HCT116 (cell line): Measurements from ENCODE around the gene EHBP1. TPM values are rescaled to one million over a fixed set of nuclear protein-coding genes. Genes with fewer than 3 reads are reported as not detected.
A peak's percentile ranks its signal among the peaks of the same experiment; 100 is the strongest.

ENCODE experiments used
- ATAC-seq: fragments of 200-7000 bp; cut with Tn5 transposase; 2 replicates; pipeline ENCODE4 v1.9.1; 2020; ENCODE audit warnings: mild to moderate bottlenecking, moderate library complexity
- BruUV-seq: library from RNA; stranded (reverse); fragments of 400-500 nt; replicated peaks from 2 replicates; lab custom pipeline; 2021; lab: Mats Ljungman, UMichigan
- CTCF ChIA-PET: fragments of 300-600 bp; sonication (Branson Sonifier 250); formaldehyde crosslinking; loops from one replicate; lab custom pipeline; 2021; ENCODE audit warnings: antibody characterized with exemption; lab: Charles Lee
- POLR2A ChIA-PET: fragments of 300-600, 350-600 bp; sonication (Branson Sonifier 250); formaldehyde crosslinking; loops from one replicate; lab custom pipeline; 2021; ENCODE audit warnings: antibody characterized with exemption; lab: Charles Lee
- RAD21 ChIA-PET, 2 experiments: fragments of 300-600 bp; sonication (Branson Sonifier 250); formaldehyde crosslinking; loops; one replicate each; lab custom pipeline; 2023; ENCODE audit warnings: low total read pairs in 2 of 2; ENCODE audit not compliant: uncharacterized antibody in 2 of 2, unreplicated experiment in 2 of 2, low non-redundant PET in 1 of 2; lab: Charles Lee
- DNase-seq: peaks from one replicate; pipeline ENCODE4 v3.0.0-alpha.2; 2010; ENCODE audit warnings: low read depth, low spot score
- H2AFZ ChIP-seq: fragments of 200-600 bp; shearing (Covaris generic), sonication (generic); 2 replicates; pipeline ENCODE4 v1.6.1; 2017; ENCODE audit warnings: low read depth, mixed run types, mixed read lengths, antibody characterized with exemption, low read length; ENCODE audit not compliant: poor library complexity, severe bottlenecking
- H3K27ac ChIP-seq: 2 replicates; pipeline ENCODE4 v1.5.1; 2012; ENCODE audit warnings: low read depth, low read length
- H3K27me3 ChIP-seq: fragments of 200-600 bp; sonication (generic); 2 replicates; pipeline ENCODE4 v1.6.1; 2016; ENCODE audit warnings: mixed run types, low read length, mixed read lengths; ENCODE audit not compliant: insufficient read depth
- H3K36me3 ChIP-seq, 2 experiments: fragments of 200-500 bp in 1 of 2; fragments of 200-600 bp in 1 of 2; sonication (Bioruptor generic) in 1 of 2; sonication (generic) in 1 of 2; 2 replicates each; pipeline versions ENCODE4 v1.5.1 to v1.6.1; 2014 to 2016; ENCODE audit warnings: low read length in 2 of 2, inconsistent platforms in 1 of 2, mixed read lengths in 1 of 2, mixed run types in 1 of 2; ENCODE audit not compliant: insufficient read depth in 2 of 2, control insufficient read depth in 1 of 2
- H3K4me1 ChIP-seq, 2 experiments: fragments of 200-600 bp in 1 of 2; sonication (generic) in 1 of 2; 2 replicates each; pipeline versions ENCODE4 v1.5.1 to v1.6.1; 2012 to 2017; ENCODE audit warnings: low read length in 2 of 2, inconsistent platforms in 1 of 2, mild to moderate bottlenecking in 1 of 2, mixed read lengths in 1 of 2, mixed run types in 1 of 2, moderate library complexity in 1 of 2; ENCODE audit not compliant: insufficient read depth in 2 of 2, control insufficient read depth in 1 of 2
- H3K4me2 ChIP-seq: fragments of 200-600 bp; sonication (generic); 2 replicates; pipeline ENCODE4 v1.6.1; 2017; ENCODE audit warnings: mixed run types, low read length, mixed read lengths
- H3K4me3 ChIP-seq, 2 experiments: fragments of 200-600 bp in 1 of 2; sonication (generic) in 1 of 2; replicated peaks in 1 of 2; 2 replicates each; pipeline ENCODE4 v1.5.1; 2011 to 2016; ENCODE audit warnings: low read length in 2 of 2, control low read depth in 1 of 2, low read depth in 1 of 2, mild to moderate bottlenecking in 1 of 2, mixed read lengths in 1 of 2, mixed run types in 1 of 2
- H3K79me2 ChIP-seq: fragments of 200-600 bp; sonication (generic); 2 replicates; pipeline ENCODE4 v1.6.1; 2017; ENCODE audit warnings: mild to moderate bottlenecking, mixed run types, low read length, moderate library complexity, mixed read lengths; ENCODE audit not compliant: insufficient read depth
- H3K9ac ChIP-seq: fragments of 200-600 bp; sonication (generic); 2 replicates; pipeline ENCODE4 v1.6.1; 2016; ENCODE audit warnings: low read length, mixed read lengths
- H3K9me2 ChIP-seq: fragments of 200-600 bp; sonication (generic), shearing (Covaris generic); 2 replicates; pipeline ENCODE4 v1.6.1; 2017; ENCODE audit warnings: mixed run types, mild to moderate bottlenecking, moderate library complexity; ENCODE audit not compliant: insufficient read depth
- H3K9me3 ChIP-seq, 2 experiments: fragments of 200-500 bp in 1 of 2; fragments of 200-600 bp in 1 of 2; sonication (Bioruptor generic) in 1 of 2; sonication (generic) in 1 of 2; 2 replicates each; pipeline ENCODE4 v1.6.1; 2014 to 2017; ENCODE audit warnings: low read length in 2 of 2, mixed read lengths in 2 of 2, inconsistent platforms in 1 of 2, low read depth in 1 of 2, mild to moderate bottlenecking in 1 of 2, mixed run types in 1 of 2, moderate library complexity in 1 of 2; ENCODE audit not compliant: control insufficient read depth in 1 of 2, insufficient read depth in 1 of 2
- H4K20me1 ChIP-seq: fragments of 200-600 bp; sonication (generic), shearing (Covaris generic); 2 replicates; pipeline ENCODE4 v1.6.1; 2017; ENCODE audit warnings: mixed run types, mild to moderate bottlenecking, moderate library complexity; ENCODE audit not compliant: insufficient read depth
- ATF3 ChIP-seq: IDR thresholded peaks from 2 replicates; pipeline ENCODE4 v1.6.1; 2012
- CBX3 ChIP-seq: IDR thresholded peaks from 2 replicates; pipeline ENCODE4 v1.6.1; 2012; ENCODE audit warnings: low read depth
- CEBPB ChIP-seq: IDR thresholded peaks from 2 replicates; pipeline ENCODE4 v1.6.1; 2012; ENCODE audit warnings: low read depth
- CTCF ChIP-seq, 3 experiments: fragments of 200-600 bp in 1 of 3; sonication (generic) in 1 of 3; IDR thresholded peaks in 2 of 3; conservative IDR thresholded peaks in 1 of 3; 2 replicates each; pipeline ENCODE4 v1.5.1; 2012 to 2017; ENCODE audit warnings: low read depth in 2 of 3, low read length in 2 of 3, antibody characterized with exemption in 1 of 3, borderline replicate concordance in 1 of 3, control low read depth in 1 of 3, mild to moderate bottlenecking in 1 of 3, mixed read lengths in 1 of 3, mixed run types in 1 of 3, moderate library complexity in 1 of 3; ENCODE audit not compliant: insufficient read depth in 1 of 3
- ELF1 ChIP-seq: IDR thresholded peaks from 2 replicates; pipeline ENCODE4 v1.6.1; 2012; ENCODE audit warnings: low read depth, borderline replicate concordance
- EZH2 ChIP-seq: fragments of 200-600 bp; sonication (generic); IDR thresholded peaks from 2 replicates; pipeline ENCODE4 v1.6.1; 2017; ENCODE audit warnings: antibody characterized with exemption, mixed run types
- FOSL1 ChIP-seq: IDR thresholded peaks from 2 replicates; pipeline ENCODE4 v1.6.1; 2012; ENCODE audit warnings: low read depth
- JUND ChIP-seq: IDR thresholded peaks from 2 replicates; pipeline ENCODE4 v1.6.1; 2012
- MAX ChIP-seq: IDR thresholded peaks from 2 replicates; pipeline ENCODE4 v1.6.1; 2012
- POLR2A ChIP-seq: IDR thresholded peaks from 2 replicates; pipeline ENCODE4 v1.7.0; 2011; ENCODE audit warnings: borderline replicate concordance; ENCODE audit not compliant: insufficient read depth, insufficient read length; ENCODE audit errors: extremely low read depth
- POLR2AphosphoS5 ChIP-seq: IDR thresholded peaks from 2 replicates; pipeline ENCODE4 v1.6.1; 2011; ENCODE audit warnings: mild to moderate bottlenecking, low read depth, low read length, moderate library complexity
- RAD21 ChIP-seq: IDR thresholded peaks from 2 replicates; pipeline ENCODE4 v1.6.1; 2012; ENCODE audit warnings: low read depth, mild to moderate bottlenecking
- SP1 ChIP-seq: IDR thresholded peaks from 2 replicates; pipeline ENCODE4 v1.6.1; 2012; ENCODE audit warnings: low read depth
- SRF ChIP-seq: IDR thresholded peaks from 2 replicates; pipeline ENCODE4 v1.6.1; 2012; ENCODE audit warnings: low read depth
- TCF7L2 ChIP-seq: IDR thresholded peaks from 2 replicates; pipeline ENCODE4 v1.7.0; 2011; ENCODE audit warnings: borderline replicate concordance, inconsistent platforms; ENCODE audit not compliant: insufficient read depth, insufficient read length; ENCODE audit errors: extremely low read depth
- ZBTB33 ChIP-seq: IDR thresholded peaks from 2 replicates; pipeline ENCODE4 v1.6.1; 2011; ENCODE audit warnings: mild to moderate bottlenecking, low read length, moderate library complexity; ENCODE audit not compliant: insufficient replicate concordance; ENCODE audit errors: extremely low read depth
- intact Hi-C: fragments of 100-400 bp; cut with micrococcal nuclease; formaldehyde crosslinking; loops from 2 replicates; pipeline ENCODE4 v1.10.0; 2022
- total RNA-seq: library from RNA; stranded (reverse); gene quantifications from one replicate; pipeline ENCODE4 v1.2.1, GENCODE V29; 2021; ENCODE audit not compliant: unreplicated experiment

Gene EHBP1
- total RNA-seq, 1 experiment from 2014 or later, result 89.9 TPM

- H3K4me3 ChIP-seq, result no peak overlapping the region
- no peaks in the 10 kb centered on the region for H3K27me3 ChIP-seq
- H3K79me2 ChIP-seq, result peaks cover 77% of the 10 kb centered on the region
- ATAC-seq, result peak; percentile 88
- RAD21 ChIA-PET, result interaction anchor here (0.6 to 1.6 kb wide), 2 partner anchors 243 to 317 kb away, joined by 3 to 5 read pairs; no protein-coding TSS in a partner anchor
- intact Hi-C loops, result loop anchor here (1.0 to 5.0 kb wide), 5 partner anchors 67 to 856 kb away; partner anchors contain the start of gene EHBP1
- peak; percentile 49 for DNase-seq
- H4K20me1 ChIP-seq, result no peaks in the 10 kb centered on the region
- peaks cover 23 to 38% of the 10 kb centered on the region in 2 experiments for H3K4me1 ChIP-seq
- CTCF ChIA-PET, result interaction anchor here (0.6 to 2.4 kb wide), 12 partner anchors 9 to 317 kb away, joined by 3 to 32 read pairs (median 3); no protein-coding TSS in a partner anchor
- H3K4me2 ChIP-seq, result peak overlapping the region; percentile 51
- no peaks in the 10 kb centered on the region for H3K9me3 ChIP-seq
- peaks cover 0 to 6% of the 10 kb centered on the region in 2 experiments; a peak in 1 of 4 replicates for H3K36me3 ChIP-seq
- no peak for TF ChIP-seq SRF
- TF ChIP-seq MAX, result no peak
- TF ChIP-seq CBX3, result peak; percentile 81
- TF ChIP-seq TCF7L2, result no peak
- TF ChIP-seq JUND, result peak; percentile 29
- peak; percentile 65 to 77 (median 67) for TF ChIP-seq CTCF (IDR thresholded peaks at IDR 0.05 in 2 of 3, conservative IDR thresholded peaks at IDR 0.05 in 1 of 3; ENCODE audit: borderline replicate concordance in 1 of 3, insufficient read depth in 1 of 3, low read depth in 2 of 3, low read length in 2 of 3)
- no peak for TF ChIP-seq ZBTB33
- TF ChIP-seq RAD21, result peak; percentile 82
- TF ChIP-seq EZH2, result no peak
- TF ChIP-seq FOSL1, result peak; percentile 26; the same call in 1 of the 2 replicates
- no peak for TF ChIP-seq POLR2A
- no peak for TF ChIP-seq ELF1
- TF ChIP-seq ATF3, result no peak
- 0 out of 2 replicates have a peak, but pooled peaks have one; percentile 24 for TF ChIP-seq POLR2AphosphoS5
- TF ChIP-seq CEBPB, result no peak; the same call in 1 of the 2 replicates
- TF ChIP-seq SP1, result peak; percentile 46
- TF ChIP-seq, all 23 proteins: peak for 7
- Histone ChIP-seq H3K9ac (peak overlapping the region; percentile 21; the same call in 1 of the 2 replicates), H3K27ac (peak overlapping the region; percentile 77), H2AFZ (no peak overlapping the region), H3K9me2 (no peaks in the 10 kb centered on the region)
- BruUV-seq, result no TSS peak
- POLR2A ChIA-PET, result interaction anchor here (0.6 kb wide), 1 partner anchor 237 kb away, joined by 3 read pairs; no protein-coding TSS in a partner anchor
Observed at GRCh38 chr2:62774555-62775366, 69.2 kb downstream of the EHBP1 start.
